Activated naive CD4-positive, alpha-beta T cell treated with anti-CD3 and anti-CD28 coated beads, Interleukin-2, amount 50 U/mL, for 16 hours (primary cell): ENCODE measurements around the gene USP17L27.
A peak's percentile ranks its signal among the peaks of the same experiment; 100 is the strongest.
"Not testable (repeated sequence)": the region's sequence is repeated elsewhere in the genome, so short reads cannot be mapped to it uniquely, and the experiment has no call there.

Source experiments
- DNase-seq: peaks from one replicate; pipeline ENCODE4 v3.0.0-alpha.2; 2020

Gene USP17L27, protein sequence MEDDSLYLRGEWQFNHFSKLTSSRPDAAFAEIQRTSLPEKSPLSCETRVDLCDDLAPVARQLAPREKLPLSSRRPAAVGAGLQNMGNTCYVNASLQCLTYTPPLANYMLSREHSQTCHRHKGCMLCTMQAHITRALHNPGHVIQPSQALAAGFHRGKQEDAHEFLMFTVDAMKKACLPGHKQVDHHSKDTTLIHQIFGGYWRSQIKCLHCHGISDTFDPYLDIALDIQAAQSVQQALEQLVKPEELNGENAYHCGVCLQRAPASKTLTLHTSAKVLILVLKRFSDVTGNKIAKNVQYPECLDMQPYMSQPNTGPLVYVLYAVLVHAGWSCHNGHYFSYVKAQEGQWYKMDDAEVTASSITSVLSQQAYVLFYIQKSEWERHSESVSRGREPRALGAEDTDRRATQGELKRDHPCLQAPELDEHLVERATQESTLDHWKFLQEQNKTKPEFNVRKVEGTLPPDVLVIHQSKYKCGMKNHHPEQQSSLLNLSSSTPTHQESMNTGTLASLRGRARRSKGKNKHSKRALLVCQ

DNA sequence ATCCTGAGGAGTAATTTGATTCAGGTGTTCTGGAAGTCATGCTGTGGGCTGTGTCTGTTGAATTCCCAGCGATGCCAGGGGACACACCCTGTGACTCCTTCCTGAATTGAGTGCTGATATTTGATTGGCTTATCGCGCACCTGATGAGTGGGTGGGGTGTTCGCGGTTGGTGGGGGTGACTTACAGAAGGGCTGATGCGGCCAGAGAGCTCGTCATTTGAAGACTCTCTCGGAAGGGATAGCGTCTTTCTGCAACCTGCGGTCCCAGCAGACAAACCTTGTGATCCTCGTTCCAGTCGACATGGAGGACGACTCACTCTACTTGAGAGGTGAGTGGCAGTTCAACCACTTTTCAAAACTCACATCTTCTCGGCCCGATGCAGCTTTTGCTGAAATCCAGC is at the start of gene USP17L27:
Gene USP17L27 (plus strand): TSS at position 301 of the 400 bp plus-strand sequence. CDS start 0 bp downstream, at position 301.
- DNase-seq = not testable (repeated sequence)

DNA sequence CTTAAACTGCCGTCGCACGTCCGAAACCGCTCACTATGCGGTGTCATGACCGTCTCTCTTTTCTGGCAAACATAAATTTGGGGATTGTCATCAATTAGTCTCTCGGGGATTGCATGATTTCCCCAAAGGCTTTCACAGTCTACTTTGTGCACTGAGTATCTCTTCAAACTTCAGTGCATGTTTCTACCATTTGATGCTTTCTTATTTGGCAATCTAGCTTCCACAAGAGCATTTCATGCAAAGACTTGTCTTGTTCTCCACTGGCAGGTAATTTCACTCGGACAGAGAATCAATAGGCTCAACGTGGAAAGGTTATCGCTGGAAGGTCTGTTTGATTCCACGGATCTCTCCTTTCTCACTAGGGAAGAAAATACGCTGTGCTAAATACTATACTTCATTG is 19.8 kb upstream of the USP17L27 start:
- DNase-seq = not testable (repeated sequence)

DNA sequence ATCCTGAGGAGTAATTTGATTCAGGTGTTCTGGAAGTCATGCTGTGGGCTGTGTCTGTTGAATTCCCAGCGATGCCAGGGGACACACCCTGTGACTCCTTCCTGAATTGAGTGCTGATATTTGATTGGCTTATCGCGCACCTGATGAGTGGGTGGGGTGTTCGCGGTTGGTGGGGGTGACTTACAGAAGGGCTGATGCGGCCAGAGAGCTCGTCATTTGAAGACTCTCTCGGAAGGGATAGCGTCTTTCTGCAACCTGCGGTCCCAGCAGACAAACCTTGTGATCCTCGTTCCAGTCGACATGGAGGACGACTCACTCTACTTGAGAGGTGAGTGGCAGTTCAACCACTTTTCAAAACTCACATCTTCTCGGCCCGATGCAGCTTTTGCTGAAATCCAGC is 19.1 kb upstream of the USP17L27 start, which contains the start of gene USP17L24:
Gene USP17L24 (plus strand): TSS at position 301 of the 400 bp plus-strand sequence. CDS start 0 bp downstream, at position 301.
- DNase-seq = not testable (repeated sequence)

DNA sequence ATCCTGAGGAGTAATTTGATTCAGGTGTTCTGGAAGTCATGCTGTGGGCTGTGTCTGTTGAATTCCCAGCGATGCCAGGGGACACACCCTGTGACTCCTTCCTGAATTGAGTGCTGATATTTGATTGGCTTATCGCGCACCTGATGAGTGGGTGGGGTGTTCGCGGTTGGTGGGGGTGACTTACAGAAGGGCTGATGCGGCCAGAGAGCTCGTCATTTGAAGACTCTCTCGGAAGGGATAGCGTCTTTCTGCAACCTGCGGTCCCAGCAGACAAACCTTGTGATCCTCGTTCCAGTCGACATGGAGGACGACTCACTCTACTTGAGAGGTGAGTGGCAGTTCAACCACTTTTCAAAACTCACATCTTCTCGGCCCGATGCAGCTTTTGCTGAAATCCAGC is 14.3 kb upstream of the USP17L27 start, which contains the start of gene USP17L25:
Gene USP17L25 (plus strand): TSS at position 301 of the 400 bp plus-strand sequence. CDS start 0 bp downstream, at position 301.
- DNase-seq = not testable (repeated sequence)

DNA sequence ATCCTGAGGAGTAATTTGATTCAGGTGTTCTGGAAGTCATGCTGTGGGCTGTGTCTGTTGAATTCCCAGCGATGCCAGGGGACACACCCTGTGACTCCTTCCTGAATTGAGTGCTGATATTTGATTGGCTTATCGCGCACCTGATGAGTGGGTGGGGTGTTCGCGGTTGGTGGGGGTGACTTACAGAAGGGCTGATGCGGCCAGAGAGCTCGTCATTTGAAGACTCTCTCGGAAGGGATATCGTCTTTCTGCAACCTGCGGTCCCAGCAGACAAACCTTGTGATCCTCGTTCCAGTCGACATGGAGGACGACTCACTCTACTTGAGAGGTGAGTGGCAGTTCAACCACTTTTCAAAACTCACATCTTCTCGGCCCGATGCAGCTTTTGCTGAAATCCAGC is 9.6 kb upstream of the USP17L27 start, which contains the start of gene USP17L26:
Gene USP17L26 (plus strand): TSS at position 301 of the 400 bp plus-strand sequence. CDS start 0 bp downstream, at position 301.
- not testable (repeated sequence) for DNase-seq

DNA sequence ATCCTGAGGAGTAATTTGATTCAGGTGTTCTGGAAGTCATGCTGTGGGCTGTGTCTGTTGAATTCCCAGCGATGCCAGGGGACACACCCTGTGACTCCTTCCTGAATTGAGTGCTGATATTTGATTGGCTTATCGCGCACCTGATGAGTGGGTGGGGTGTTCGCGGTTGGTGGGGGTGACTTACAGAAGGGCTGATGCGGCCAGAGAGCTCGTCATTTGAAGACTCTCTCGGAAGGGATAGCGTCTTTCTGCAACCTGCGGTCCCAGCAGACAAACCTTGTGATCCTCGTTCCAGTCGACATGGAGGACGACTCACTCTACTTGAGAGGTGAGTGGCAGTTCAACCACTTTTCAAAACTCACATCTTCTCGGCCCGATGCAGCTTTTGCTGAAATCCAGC is 4.8 kb upstream of the USP17L27 start, which contains the start of gene USP17L5:
Gene USP17L5 (plus strand): TSS at position 301 of the 400 bp plus-strand sequence. CDS start 0 bp downstream, at position 301.
- not testable (repeated sequence) for DNase-seq

DNA sequence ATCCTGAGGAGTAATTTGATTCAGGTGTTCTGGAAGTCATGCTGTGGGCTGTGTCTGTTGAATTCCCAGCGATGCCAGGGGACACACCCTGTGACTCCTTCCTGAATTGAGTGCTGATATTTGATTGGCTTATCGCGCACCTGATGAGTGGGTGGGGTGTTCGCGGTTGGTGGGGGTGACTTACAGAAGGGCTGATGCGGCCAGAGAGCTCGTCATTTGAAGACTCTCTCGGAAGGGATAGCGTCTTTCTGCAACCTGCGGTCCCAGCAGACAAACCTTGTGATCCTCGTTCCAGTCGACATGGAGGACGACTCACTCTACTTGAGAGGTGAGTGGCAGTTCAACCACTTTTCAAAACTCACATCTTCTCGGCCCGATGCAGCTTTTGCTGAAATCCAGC is 4.6 kb downstream of the USP17L27 start, which contains the start of gene USP17L28:
Gene USP17L28 (plus strand): TSS at position 301 of the 400 bp plus-strand sequence. CDS start 0 bp downstream, at position 301.
- not testable (repeated sequence) for DNase-seq

DNA sequence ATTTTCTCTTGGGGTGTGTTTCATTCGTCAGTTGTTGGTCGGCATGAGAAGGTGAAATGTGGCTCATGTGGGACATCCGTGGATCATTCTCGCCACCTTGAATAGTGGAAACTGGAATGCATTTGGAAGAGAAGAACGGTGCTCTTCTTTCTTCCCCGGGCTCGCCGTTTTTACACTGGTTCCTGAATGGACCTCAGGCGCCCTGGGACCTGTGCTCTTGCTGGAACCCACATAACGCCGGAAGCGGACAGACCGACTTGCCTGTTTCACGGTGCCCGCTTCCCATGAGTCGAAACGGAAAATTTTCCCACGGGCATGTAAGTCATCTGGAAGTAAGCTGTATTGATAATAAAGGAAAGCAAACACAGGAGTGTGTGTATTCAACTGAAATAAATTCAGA is 6.9 kb downstream of the USP17L27 start:
- DNase-seq = not testable (repeated sequence)

DNA sequence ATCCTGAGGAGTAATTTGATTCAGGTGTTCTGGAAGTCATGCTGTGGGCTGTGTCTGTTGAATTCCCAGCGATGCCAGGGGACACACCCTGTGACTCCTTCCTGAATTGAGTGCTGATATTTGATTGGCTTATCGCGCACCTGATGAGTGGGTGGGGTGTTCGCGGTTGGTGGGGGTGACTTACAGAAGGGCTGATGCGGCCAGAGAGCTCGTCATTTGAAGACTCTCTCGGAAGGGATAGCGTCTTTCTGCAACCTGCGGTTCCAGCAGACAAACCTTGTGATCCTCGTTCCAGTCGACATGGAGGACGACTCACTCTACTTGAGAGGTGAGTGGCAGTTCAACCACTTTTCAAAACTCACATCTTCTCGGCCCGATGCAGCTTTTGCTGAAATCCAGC is 9.4 kb downstream of the USP17L27 start, which contains the start of gene USP17L29:
Gene USP17L29 (plus strand): TSS at position 301 of the 400 bp plus-strand sequence. CDS start 0 bp downstream, at position 301.
- not testable (repeated sequence) for DNase-seq

DNA sequence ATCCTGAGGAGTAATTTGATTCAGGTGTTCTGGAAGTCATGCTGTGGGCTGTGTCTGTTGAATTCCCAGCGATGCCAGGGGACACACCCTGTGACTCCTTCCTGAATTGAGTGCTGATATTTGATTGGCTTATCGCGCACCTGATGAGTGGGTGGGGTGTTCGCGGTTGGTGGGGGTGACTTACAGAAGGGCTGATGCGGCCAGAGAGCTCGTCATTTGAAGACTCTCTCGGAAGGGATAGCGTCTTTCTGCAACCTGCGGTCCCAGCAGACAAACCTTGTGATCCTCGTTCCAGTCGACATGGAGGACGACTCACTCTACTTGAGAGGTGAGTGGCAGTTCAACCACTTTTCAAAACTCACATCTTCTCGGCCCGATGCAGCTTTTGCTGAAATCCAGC is 18.9 kb downstream of the USP17L27 start, which contains the start of gene USP17L30:
Gene USP17L30 (plus strand): TSS at position 301 of the 400 bp plus-strand sequence. CDS start 0 bp downstream, at position 301.
- not testable (repeated sequence) for DNase-seq

DNA sequence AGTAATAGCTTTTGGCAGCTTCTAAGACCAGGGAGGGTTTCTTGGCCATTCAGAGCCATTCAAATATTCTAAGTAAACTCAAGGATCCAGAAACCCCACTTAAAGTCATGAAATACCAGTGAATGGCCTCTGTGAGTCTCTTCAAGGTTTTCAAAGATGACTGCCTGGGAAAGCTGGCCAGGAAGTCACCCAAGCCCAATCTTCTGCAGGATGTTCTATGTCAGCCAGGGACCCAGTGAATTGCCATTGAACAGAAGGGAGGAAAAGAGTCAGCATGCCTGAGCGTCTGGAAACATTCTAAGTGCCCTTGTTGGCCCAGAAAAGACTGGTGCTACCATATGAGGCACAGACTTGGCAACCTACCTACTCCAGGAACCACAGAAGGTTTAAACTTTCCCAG is 35.9 kb downstream of the USP17L27 start:
- not testable (repeated sequence) for DNase-seq

DNA sequence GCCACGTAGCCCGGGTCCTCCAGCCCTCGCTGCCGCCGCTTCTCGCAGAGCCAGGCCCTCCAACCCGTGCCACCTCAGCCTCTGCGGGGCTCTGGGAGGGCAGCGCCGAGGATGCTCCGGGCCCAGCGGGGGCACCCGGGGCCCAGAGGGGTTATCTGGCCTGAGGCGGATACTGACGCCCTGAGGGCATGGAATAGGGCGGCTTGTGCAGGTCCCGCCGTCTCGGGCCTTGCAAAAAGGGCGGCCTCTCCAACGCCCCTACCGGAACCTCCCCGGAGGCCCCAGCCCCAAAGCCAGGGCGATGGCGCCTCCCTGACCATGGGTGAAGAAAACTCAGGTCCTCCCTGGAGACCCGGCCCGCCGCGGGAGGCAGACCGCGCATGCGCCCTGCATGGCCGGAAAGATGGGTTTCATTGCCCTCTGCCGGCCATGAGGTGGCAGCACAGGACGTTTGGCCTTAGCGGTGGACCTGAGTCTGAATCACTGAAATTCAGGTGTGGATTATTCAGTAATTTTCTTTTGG is 37.1 kb downstream of the USP17L27 start:
- DNase-seq = peak; percentile 67

DNA sequence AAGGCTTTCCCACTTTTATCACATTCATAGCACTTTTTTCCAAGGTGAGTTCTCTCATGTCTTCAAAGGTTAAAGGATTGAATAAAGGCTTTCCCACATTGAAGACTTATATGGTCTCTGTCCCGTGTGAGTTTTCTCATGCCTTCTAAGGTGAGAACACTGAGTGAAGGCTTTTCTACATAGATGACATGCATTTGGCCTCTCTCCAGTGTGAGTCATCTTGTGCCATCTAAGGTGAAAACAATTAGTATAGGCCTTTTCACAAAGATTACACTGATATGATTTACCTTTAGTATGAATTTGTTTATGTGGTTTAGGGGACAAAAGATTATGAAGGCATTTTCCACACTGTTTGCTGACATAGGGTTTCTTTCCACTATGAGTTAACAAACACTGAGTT is 40.2 kb downstream of the USP17L27 start:
- no peak for DNase-seq

DNA sequence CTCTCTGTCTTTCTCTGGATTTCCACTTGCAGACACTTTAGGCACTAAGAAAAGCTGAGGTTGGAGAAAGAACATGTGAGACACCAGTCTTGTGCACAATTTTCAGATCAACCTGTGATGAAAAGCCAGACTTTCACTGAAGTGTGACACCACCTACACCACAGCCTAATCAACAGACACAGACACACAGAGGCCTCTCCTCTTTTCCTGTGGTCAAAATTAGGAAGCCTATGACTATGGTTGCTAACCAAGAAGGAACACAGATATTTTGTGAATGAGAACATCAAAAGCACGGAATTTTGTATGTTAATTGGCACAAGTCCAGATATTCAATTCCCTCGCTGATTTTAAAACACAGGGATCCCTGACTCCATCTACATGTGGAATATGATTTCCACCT is 45.1 kb downstream of the USP17L27 start:
- not testable (repeated sequence) for DNase-seq
